Stomach (tissue), 4 donors: ENCODE measurements around the gene ZPBP2.

Experiments
- CTCF ChIP-seq, 7 experiments: fragments of 450-650 bp in 4 of 7; fragments of 200-600 bp in 3 of 7; sonication (generic) in 3 of 7; IDR thresholded peaks; one replicate each; pipeline ENCODE4 v1.5.1; 2016 to 2019; ENCODE audit warnings: antibody characterized with exemption in 7 of 7, control low read depth in 2 of 7, mild to moderate bottlenecking in 1 of 7
- POLR2A ChIP-seq, 4 donors: fragments of 450-650 bp; IDR thresholded peaks; one replicate each; pipeline ENCODE4 v1.6.1; 2016; ENCODE audit warnings: antibody characterized with exemption in 4 of 4, control low read depth in 2 of 4, mild to moderate bottlenecking in 1 of 4, moderate library complexity in 1 of 4

- no peak for TF ChIP-seq CTCF (IDR thresholded peaks at IDR 0.05)
- TF ChIP-seq POLR2A (IDR thresholded peaks at IDR 0.05): no peak
Measured at GRCh38 chr17:39923836-39924690, 56.1 kb downstream of the ZPBP2 start.
